PC-3 (cell line): ENCODE results near the gene STX1A.

Experiments used
- CTCF ChIP-seq: fragments of 300-600 bp; sonication (generic); conservative IDR thresholded peaks from 2 replicates; pipeline ENCODE4 v1.5.1; 2017; ENCODE audit warnings: antibody characterized with exemption, low read depth, mild to moderate bottlenecking, low read length
- EZH2 ChIP-seq: fragments of 300-600 bp; sonication (generic); IDR thresholded peaks from one replicate; pipeline ENCODE4 v1.6.1; 2017; ENCODE audit warnings: antibody characterized with exemption, mild to moderate bottlenecking, low read length; ENCODE audit not compliant: unreplicated experiment

GRCh38 chr7:73671857-73672445 is 47.5 kb downstream of the STX1A start:
- TF ChIP-seq CTCF = no peak
- no peak for TF ChIP-seq EZH2
